Aorta (tissue), 5 donors: Measurements from ENCODE around the gene POTEF. TPM values are rescaled to one million over a fixed set of nuclear protein-coding genes. Genes with fewer than 3 reads are reported as not detected.
"Not testable (repeated sequence)": the region's sequence is repeated elsewhere in the genome, so short reads cannot be mapped to it uniquely, and the experiment has no call there.

ENCODE experiments used
- ATAC-seq: fragments of 200-7000 bp; cut with Tn5 transposase; one replicate; pipeline ENCODE4 v1.9.1; 2022; ENCODE audit warnings: moderate library complexity; ENCODE audit not compliant: low FRiP score
- DNase-seq, 2 donors: peaks; one replicate each; pipeline ENCODE4 v3.0.0-alpha.2; 2020
- H3K27ac ChIP-seq, 2 donors: one replicate each; pipeline ENCODE4 v1.5.1; 2013; ENCODE audit warnings: low read length in 2 of 2, mild to moderate bottlenecking in 2 of 2, moderate library complexity in 2 of 2, control low read depth in 1 of 2, inconsistent platforms in 1 of 2, low read depth in 1 of 2
- H3K27me3 ChIP-seq, 2 donors: one replicate each; pipeline ENCODE4 v1.6.1; 2013; ENCODE audit warnings: control low read depth in 1 of 2, low read length in 1 of 2, mild to moderate bottlenecking in 1 of 2, moderate library complexity in 1 of 2; ENCODE audit not compliant: insufficient read depth in 2 of 2, control insufficient read depth in 1 of 2
- H3K36me3 ChIP-seq, 2 donors: one replicate each; pipeline ENCODE4 v1.6.1; 2013; ENCODE audit warnings: control low read depth in 1 of 2, low read length in 1 of 2, mild to moderate bottlenecking in 1 of 2; ENCODE audit not compliant: insufficient read depth in 2 of 2, control insufficient read depth in 1 of 2
- H3K4me1 ChIP-seq, 2 donors: one replicate each; pipeline ENCODE4 v1.6.1; 2013; ENCODE audit warnings: low read length in 2 of 2, control low read depth in 1 of 2, mild to moderate bottlenecking in 1 of 2, moderate library complexity in 1 of 2; ENCODE audit not compliant: insufficient read depth in 2 of 2, control insufficient read depth in 1 of 2
- H3K4me3 ChIP-seq, 2 donors: one replicate each; pipeline ENCODE4 v1.5.1; 2013; ENCODE audit warnings: low read length in 2 of 2, control low read depth in 1 of 2, mild to moderate bottlenecking in 1 of 2
- H3K9me3 ChIP-seq: one replicate; pipeline ENCODE4 v1.6.1; 2013; ENCODE audit warnings: mild to moderate bottlenecking, low read length; ENCODE audit not compliant: control insufficient read depth
- WGBS, 2 donors: extraction: QIAGEN DNeasy Blood & Tissue Kit; methylation state at CpG; one replicate each; pipeline ENCODE4 v1.1.7; 2013; 5-methylcytosine and 5-hydroxymethylcytosine counted together
- intact Hi-C, 2 donors: fragments of 100-400 bp; cut with DNase I; formaldehyde crosslinking; loops; one replicate each; pipeline versions ENCODE4 v1.14.2 to v1.15.0; 2022
- polyA plus RNA-seq, 2 donors: library from polyadenylated mRNA; stranded (reverse); fragments of 200-250 nt; gene quantifications; one replicate each; pipeline ENCODE4 v1.2.3, GENCODE V29; 2013
- total RNA-seq, 2 donors: library from RNA; stranded (reverse); fragmentation: NEBNext Ultra II Directional; extraction: Animal tissue kit (Norgen Biotek cat#: 25700); gene quantifications; one replicate each; pipeline ENCODE4 v1.2.1, GENCODE V29; 2021
- donor health status: healthy with polysubstance abuse.
- donor health status: Bipolar disorder and iron deficiency.
- donor health status: DM: no; HTN: no; CAD: no.
- donor health status: DM: no; HTN: no; CAD: no.
- donor health status: DM: yes; HTN: yes; CAD: no.

The POTEF gene
- total and polyA plus RNA-seq, 4 donors, result 0.24 TPM; not detected in 3

DNA sequence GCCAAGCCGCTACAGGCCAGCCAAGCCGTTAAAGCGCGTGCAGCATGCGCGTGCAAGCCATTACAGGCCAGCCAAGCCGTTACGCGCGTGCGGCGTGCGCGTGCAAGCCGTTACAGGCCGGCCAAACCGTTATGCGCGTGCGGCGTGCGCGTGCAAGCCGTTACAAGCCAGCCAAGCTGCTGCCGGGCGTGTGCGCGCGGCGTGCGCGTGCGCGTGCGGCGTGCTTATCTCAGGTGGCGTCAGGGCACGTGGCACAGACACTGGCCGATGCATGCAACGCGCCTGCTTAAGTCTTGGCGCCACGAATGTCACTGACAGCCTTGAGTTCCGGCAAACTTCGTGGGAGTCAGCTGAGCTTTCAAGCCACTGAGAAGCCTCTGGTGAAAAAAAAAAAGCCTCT lies 8.1 kb downstream of the POTEF start:
- H3K9me3 ChIP-seq, H3K36me3 ChIP-seq, ATAC-seq, H3K27me3 ChIP-seq, H3K4me3 ChIP-seq, intact Hi-C loops, H3K27ac ChIP-seq, H3K4me1 ChIP-seq, DNase-seq: not testable (repeated sequence)
- 90 to 93% methylated on average over 29 to 37 of the region's 45 CpGs for WGBS, 2 donors

DNA sequence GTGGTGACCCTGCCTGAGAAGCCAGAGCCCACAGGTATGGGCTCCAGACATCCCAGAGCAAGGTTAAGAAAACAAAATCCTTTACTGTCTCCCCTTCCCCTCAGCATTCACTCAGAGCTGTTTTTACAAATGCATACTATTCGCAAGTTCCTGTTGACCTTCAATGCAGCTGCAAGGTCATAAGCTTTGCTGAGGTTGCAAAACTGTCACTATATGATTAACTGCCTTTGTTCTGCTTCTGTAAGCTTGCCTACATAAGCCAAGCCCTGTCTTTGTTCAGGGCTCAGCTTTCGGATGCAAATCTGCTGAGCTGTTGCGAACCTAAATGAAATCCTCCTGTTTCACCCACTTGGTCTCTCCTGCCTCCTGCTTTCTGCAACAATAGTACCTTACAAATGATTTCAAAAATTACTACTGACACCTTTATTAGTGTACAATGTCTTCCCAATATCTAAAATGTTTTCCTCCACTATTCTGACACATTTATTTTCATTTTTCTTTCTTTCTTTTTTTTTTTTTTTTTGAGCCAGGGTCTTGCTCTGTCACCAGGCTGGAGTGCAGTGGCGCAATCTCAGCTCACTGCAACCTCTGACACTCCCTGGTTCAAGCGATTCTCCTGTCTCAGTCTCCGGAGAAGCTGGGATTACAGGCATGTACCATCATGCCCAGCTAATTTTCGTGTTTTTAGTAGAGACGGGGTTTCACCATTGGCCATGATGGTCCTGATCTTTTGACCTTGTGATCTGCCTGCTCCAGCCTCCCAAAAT lies 26.2 kb downstream of the POTEF start:
- H3K9me3 ChIP-seq, H3K36me3 ChIP-seq, H3K4me1 ChIP-seq, H3K4me3 ChIP-seq, DNase-seq, H3K27ac ChIP-seq, H3K27me3 ChIP-seq, intact Hi-C loops, ATAC-seq: not testable (repeated sequence)
- 51 to 62% methylated on average over 5 to 8 of the region's 8 CpGs for WGBS, 2 donors

DNA sequence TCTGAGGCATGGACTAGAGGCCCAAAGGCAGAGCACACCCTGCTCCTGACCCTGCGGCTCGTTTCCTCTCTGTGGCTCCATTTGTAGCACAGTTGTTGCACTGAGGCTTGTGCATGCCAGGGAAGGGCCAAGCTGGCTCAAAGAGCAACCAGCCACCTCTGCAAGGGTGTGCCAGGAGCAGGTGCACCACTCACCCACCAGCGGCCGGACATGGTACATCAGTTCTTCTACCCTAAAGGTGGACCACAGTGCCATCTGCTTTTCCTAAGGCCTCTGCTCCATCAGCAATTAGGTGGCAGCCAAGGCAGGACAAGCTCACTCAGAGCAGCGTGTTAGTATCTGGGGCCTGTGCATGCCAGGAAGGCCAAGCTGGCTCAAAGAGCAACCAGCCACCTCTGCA lies 66.4 kb downstream of the POTEF start:
- ATAC-seq, H3K4me3 ChIP-seq, H3K36me3 ChIP-seq, intact Hi-C loops, H3K27ac ChIP-seq, H3K9me3 ChIP-seq, DNase-seq, H3K27me3 ChIP-seq, H3K4me1 ChIP-seq: not testable (repeated sequence)
- 92 to 96% methylated on average over 4 of the region's 5 CpGs for WGBS, 2 donors

DNA sequence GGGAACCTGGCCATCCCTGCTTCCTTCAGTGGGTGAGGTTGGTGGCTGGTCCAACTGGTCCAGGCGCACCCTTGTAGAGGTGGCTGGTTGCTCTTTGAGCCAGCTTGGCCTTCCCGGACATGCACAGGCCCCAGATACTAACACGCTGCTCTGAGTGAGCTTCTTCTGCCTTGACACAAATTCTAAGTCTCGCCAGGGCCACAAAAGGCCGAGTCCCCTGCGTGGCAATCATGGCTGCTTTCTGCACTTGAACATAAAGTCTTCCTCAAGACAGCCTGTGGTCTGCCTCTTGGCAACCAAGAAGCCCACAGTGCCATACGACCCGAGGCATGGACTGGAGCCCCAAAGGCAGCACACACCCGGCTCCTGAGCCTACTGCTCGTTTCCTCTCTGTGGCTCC lies 69.0 kb downstream of the POTEF start:
- H3K4me3 ChIP-seq, H3K27me3 ChIP-seq, H3K4me1 ChIP-seq, ATAC-seq, H3K36me3 ChIP-seq, H3K9me3 ChIP-seq, intact Hi-C loops, H3K27ac ChIP-seq: not testable (repeated sequence)
- DNase-seq, result peak in 1 of 2 donors; percentile 60
- WGBS, 2 donors, result 85 to 96% methylated on average over 5 to 6 of the region's 10 CpGs

DNA sequence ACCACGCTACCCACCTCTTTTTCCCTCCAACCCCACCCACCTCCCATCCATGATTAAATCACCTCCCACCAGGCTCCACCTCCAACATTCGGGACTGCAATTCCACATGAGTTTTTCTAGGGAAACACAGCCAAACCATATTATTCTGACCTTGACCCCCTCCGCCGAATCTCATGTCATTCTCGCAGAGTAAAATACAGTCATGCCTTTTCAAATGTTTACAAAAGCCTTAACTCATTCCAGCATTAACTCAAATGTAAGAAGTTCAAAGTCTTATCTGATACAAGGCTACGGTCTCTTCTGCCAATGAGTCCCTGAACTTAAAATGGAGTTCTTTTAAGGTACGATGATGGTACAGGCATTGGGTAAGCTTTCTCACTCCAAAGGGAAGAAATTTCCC lies 72.7 kb downstream of the POTEF start:
- H3K9me3 ChIP-seq, DNase-seq, H3K27me3 ChIP-seq, H3K27ac ChIP-seq, H3K4me1 ChIP-seq, intact Hi-C loops, H3K4me3 ChIP-seq, ATAC-seq, H3K36me3 ChIP-seq: not testable (repeated sequence)
- 6 to 17% methylated on average over 4 to 6 of the region's 7 CpGs for WGBS, 2 donors

DNA sequence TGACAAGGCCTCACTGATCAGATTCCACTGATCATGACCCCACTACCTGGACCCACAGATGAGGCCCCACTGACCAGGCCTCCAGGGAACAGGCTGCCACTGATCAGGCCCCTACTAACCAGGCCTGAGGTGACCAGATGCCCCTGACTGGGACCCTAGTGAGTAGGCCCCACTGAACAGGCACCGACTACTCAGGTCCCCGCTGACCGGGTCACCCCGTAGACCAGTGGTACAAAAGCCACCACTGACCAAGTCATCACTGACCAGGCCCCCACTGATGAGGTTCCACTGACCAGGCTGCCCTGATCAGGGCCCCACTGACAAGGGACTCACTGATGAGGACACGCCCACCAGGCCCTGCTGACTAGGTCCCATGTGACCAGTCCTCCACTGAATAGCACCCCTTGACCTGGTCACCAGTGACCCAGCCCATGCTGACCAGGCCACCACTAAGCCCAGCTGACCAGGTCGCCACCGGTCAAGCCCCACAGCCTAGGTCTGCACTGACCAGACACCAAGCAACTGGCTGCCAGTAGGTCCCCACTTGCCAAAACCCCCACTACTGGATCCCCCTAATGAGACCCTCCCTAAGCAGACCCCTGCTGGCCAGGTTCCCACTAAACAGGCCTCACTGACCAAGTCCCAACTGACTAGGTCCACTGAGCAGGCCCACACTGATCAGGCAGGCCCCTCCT lies 75.7 kb downstream of the POTEF start:
- intact Hi-C loops, DNase-seq, ATAC-seq, H3K4me3 ChIP-seq, H3K9me3 ChIP-seq, H3K27me3 ChIP-seq, H3K27ac ChIP-seq, H3K4me1 ChIP-seq, H3K36me3 ChIP-seq: not testable (repeated sequence)
- WGBS, 2 donors, result 94 to 97% methylated on average over 7 of the region's 7 CpGs

DNA sequence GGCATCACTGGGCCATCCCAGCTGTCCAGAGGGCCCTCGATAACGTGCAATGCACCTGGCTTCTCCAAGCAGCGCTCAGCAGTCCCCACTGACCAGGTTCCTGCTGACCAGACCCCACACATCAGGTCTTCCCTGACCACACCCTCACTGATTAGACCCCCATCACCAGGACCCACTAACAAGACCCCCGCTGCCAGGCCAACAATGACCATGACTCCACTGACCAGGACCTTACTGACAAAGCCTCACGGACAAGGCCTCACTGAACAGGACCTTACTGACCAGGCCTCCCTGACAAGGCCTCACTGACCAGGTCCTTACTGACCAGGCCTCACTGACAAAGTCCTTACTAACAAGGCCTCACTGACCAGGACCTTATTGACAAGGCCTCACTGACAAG lies 76.6 kb downstream of the POTEF start:
- peak in 1 of 2 donors; percentile 73 for DNase-seq
- H3K27ac ChIP-seq, H3K27me3 ChIP-seq, H3K4me3 ChIP-seq, intact Hi-C loops, H3K36me3 ChIP-seq, H3K4me1 ChIP-seq, H3K9me3 ChIP-seq, ATAC-seq: not testable (repeated sequence)
- 94 to 95% methylated on average over 2 to 3 of the region's 5 CpGs for WGBS, 2 donors

DNA sequence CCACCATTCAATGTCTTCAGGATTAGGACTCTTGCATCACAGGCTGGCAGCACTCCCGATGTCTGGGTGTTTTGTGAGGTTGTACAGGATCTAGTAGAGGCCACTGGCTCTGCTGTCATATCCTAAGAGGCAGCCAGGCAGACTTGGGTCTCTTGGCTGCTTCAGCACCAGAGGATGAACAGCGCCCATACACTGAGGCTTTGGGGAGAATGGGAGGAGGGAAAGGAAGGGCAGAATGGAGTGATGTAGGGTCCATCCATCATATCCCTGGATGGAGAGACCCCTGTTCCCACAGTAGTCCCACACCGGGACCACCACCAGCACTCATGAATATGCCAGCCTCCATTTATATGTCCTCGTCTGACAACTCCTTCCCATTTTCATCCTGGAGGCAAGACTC lies 80.6 kb downstream of the POTEF start:
- DNase-seq, intact Hi-C loops, H3K36me3 ChIP-seq, H3K9me3 ChIP-seq, H3K27me3 ChIP-seq, H3K4me3 ChIP-seq, H3K4me1 ChIP-seq, ATAC-seq, H3K27ac ChIP-seq: not testable (repeated sequence)
- WGBS, 2 donors, result 44 to 50% methylated on average over 1 of the region's 4 CpGs

DNA sequence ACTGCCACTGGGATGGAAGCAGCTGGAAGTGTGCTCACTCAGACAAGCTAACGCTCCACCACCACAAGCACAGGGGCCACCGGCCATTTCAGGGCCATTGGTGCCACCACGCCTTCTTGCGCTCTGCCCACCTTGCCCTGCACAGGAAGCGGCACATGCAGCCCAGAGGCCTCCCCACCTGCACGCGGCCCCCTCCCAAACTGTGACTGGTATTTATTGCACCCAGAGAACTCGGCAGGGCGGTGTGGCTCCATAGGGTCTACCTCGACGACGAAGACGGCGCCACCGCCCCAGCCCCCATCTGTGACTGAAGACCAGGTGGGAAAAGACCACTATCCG lies 90.8 kb downstream of the POTEF start:
- H3K4me3 ChIP-seq, H3K4me1 ChIP-seq, H3K27ac ChIP-seq, intact Hi-C loops, H3K9me3 ChIP-seq, H3K27me3 ChIP-seq, H3K36me3 ChIP-seq, DNase-seq: not testable (repeated sequence)
- 80 to 87% methylated on average over 8 to 16 of the region's 16 CpGs for WGBS, 2 donors
- peak; percentile 26 for ATAC-seq
